Left kidney (tissue), 2 donors: ENCODE results near the gene CAPN14. TPM values are rescaled to one million over a fixed set of nuclear protein-coding genes. Genes with fewer than 3 reads are reported as not detected.

Experiments used
- DNase-seq: peaks from one replicate; pipeline ENCODE4 v3.0.0-alpha.2; 2013
- polyA plus RNA-seq: library from polyadenylated mRNA; unstranded; fragments of 120-200 nt; gene quantifications from one replicate; pipeline ENCODE4 v1.2.1, GENCODE V29; 2013; ENCODE audit not compliant: insufficient read length

CAPN14 gene
- polyA plus RNA-seq, 1 donor = 0.13 TPM

DNA sequence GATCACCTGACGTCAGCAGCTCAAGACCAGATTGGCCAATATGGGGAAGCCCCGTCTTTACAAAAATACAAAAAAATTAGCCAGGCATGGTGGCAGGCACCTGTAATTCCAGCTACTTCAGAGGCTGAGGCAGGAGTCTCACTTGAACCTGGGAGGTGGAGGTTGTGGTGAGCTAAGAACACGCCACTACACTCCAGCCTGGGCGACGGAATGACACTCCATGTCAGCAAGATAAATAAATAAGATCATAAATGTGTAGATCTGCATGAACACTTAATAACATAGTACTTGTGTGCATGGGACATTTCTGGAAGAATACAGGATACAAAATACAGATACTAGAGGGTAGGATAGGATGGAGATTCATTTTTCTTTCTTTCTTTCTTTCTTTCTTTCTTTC is 25.7 kb upstream of the CAPN14 start:
- DNase-seq = no peak

DNA sequence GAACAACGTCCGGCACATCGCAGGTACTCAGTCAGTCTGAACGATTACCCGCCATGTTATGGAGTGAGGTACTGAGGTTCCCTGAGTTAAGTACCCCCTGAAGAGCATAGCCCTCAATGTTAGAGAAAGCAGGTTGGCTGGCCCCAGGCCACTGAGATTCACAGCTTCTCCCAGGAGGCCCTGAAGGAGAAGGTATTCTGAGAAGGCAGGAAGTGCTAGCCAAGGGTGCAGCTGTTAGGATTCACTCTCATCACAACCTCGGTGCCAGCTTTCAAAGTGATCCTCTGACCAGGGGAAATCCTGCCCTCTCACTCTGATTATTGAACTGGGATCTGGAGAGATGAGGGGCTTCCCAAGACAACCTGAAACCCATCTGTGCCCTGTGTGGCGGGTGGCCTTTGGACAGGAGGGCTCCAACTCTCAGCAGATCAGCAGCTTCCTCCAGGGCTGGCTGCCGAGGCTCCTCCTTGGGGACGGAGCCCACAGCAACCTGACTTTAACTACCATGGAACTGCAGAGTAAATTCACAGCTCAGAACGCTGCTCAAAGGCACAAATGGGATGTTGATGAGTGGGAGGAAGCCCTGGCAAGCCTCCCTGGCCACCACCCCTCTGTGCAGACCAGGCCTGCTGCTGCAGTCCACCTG is 24.4 kb upstream of the CAPN14 start:
- DNase-seq = no peak

DNA sequence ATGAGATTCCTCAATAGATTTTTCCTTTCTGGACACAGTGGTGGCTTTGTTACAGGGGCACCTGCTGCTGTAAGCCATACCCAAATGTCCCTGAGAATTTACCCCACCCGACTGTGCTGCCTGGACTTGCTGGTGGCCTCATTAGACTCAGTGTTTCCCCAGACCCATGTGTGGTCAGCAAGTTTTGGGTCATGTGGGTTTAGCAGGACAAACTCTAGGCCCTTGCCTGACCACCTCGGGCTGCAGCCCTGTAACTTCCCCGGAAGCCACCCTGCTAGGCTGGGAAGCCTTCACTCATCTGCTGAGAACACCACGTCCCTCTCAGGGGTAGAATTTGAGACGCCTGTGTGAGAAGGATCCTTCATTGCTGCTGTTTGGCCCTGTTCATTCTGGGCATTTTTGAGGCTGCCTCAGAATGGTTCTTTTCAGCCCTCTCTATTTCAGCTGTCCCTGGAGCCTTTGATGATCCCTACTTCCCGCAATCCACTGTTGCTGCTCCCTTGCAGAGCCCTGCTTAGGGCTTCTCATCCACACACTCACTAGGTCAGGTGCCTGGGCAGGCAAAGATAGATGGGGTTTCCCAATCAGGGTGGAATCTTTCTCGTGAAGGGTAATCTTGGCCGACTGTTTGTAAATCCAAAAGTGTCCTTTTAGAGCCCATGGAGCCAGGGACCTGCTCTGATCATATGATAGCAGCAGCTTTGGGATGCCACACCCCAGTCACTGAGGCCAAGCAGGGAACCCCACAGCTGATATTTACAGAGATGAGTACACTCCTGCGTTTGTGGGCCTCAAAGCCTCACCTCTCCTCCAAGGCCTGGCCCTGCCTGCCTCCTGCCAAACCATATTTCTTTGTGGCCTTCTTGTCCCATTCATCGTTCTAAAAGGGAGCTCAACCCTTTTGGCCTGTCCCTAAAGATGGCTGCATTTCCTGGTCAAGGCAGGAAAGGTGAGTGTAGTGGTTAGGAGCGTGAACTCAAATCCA is 23.4 kb upstream of the CAPN14 start:
- DNase-seq = no peak

DNA sequence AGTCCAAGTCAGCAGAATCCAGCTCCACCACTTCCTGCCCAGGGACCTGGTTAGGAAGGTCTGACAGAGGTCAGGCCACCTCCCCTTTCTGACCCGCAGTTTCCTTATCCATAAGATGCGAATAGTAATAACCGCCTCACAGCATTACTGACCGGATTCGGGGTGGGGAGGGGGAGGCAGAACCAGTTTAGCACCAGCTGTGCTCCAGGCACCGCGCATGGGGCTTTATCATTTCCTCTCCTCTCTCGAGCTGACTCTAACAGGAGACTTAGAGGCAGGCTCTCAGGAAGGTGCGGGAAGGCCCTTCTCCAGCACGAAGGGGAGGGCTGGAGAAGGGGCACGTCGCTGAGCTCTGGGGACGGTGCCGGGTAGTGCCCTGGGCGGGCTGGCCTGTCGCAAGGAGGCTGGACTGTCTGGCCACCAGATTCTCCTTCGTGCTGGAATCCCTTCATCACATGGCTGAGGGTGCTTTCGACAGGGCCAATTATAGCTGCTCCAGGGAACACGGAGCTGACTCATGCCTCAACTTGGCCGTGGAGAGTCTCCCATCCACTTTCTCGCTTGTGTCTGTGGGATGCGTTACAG is 22.4 kb upstream of the CAPN14 start:
- no peak for DNase-seq

DNA sequence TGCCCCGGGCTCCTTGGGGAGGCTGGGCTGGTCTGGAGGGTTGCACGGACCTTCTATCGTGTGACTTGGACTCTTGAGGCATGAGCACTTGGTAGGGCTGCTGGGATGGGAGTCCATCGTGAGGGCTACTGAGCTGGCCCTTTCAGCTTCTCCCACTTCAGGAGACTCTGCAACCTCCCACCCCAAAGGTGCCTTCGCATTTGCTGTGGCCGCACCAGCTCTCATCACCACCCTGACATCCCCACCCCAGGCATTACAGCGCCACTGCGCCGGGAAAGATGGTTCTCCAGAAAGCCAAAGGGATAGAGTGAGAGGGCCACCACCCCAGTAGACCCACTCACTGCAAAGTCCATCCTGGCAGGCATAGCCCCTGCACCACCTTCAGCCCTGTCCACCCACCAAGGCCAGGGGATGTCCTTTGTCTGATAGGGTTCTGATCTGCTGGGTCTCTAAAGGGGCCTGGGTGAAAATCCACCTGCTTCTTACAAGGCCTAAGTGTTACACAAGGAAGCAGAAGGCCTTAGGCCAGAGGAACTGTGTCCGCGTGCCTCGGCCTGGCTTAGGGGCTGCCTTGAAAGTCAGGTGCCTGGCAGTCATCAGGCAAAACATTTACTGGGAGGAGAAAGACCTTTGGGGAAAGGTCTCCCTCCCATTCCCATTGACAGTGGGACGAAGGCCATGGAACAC is 21.7 kb upstream of the CAPN14 start:
- DNase-seq = no peak

DNA sequence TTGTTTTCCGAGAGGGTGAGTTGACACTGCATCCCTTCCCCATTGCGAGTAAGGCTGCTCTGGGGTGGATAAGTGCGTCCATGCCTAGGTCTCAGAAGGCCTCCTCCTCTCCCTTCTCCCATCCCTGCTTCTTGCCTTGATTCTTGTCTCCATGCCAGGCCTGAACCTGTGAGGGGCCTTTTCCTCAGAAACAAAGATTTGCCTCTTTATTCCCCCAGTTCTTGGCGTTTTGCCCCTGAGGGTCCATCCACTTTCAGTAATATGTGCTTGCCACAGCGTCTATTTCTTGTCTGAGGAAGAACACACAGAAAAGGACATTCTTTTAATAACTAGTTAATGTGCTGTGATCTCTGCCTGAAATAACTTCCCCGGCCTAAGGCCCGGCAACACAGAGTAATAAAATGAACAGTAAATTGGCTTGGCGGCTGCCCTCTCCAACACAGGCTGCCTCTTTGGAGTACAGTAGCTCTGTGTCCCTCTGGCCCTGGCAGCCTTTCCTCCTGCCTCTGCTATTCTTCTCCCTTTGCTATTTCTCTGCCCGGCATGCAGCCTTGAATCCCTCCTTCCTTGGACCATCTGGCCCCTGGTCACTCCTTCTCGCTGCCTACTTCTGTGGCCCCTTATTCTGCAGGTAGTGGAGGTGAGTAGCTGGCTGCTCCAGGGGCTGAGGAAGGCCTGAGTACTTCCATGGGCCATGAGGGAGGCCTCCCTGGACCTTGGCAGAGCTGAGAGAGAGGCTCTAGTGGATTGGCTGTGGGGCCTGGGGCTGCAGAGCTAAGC is 21.0 kb upstream of the CAPN14 start:
- no peak for DNase-seq

DNA sequence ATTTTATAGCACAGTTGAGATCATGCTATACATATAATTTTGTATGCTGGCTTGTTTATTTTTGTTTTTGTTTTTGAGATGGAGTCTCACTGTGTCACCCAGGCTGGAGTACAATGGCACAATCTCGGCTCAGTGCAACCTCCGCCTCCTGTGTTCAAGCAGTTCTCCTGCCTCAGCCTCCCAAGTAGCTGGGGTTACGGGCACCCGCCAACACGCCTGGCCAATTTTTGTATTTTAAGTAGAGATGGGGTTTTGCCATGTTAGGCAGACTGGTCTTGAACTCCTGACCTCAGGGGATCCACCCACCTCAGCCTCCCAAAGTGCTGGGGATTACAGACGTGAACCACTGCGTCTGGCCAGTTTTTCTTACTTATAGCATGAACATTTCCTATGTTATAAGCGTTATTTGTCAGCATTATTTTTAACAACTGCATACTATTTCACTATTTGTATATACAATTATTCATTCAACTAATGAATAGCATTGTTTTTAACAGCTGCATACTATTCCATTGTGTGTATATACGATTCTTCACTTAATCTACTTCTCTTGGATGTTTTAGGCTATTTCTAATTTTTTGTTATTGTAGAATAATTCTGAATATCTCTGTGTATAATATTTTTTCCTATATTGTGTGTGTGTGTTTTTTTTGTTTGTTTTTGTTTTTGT is 20.2 kb upstream of the CAPN14 start:
- no peak for DNase-seq

- DNase-seq = no peak
These were observed 19.3 kb upstream of the CAPN14 start for GRCh38 chr2:31236433-31237205.

- no peak for DNase-seq
These were observed 18.2 kb upstream of the CAPN14 start for GRCh38 chr2:31235504-31235902.

DNA sequence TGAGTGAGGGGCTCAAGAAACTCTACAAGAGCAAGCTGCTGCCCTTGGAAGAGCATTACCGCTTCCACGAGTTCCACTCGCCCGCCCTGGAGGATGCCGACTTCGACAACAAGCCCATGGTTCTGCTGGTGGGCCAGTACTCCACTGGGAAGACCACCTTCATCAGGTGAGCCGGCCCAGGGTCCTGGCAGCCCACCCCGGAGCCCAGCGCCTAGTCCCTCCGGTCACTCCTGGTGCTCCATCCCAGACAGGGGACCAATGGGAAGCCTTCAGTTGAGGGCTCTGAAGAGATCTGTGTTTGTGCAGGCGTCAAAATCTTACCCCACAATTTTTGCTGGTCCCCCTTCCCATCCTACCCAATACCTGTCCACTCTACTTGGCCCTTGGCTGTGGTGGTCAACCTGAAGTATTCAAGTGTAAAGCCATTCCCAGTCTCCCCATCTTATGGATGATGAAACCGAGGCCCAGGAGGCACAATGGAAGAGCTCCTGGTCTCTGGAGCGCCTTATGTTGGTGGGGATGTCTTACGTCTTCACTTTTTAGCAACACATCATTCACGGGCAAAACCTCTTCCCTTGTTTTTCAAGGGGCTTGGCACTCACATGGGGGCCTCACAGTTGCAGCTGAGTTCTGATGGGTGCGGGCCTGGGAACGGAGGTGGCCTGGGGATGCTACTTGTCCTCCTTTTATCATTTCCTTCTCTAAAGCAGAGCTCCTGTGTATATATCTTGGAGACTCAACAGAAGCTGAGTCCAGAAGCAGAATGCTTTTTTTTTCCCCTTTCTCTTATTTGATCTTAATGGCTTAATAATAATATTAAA is 17.6 kb upstream of the CAPN14 start:
- no peak for DNase-seq

DNA sequence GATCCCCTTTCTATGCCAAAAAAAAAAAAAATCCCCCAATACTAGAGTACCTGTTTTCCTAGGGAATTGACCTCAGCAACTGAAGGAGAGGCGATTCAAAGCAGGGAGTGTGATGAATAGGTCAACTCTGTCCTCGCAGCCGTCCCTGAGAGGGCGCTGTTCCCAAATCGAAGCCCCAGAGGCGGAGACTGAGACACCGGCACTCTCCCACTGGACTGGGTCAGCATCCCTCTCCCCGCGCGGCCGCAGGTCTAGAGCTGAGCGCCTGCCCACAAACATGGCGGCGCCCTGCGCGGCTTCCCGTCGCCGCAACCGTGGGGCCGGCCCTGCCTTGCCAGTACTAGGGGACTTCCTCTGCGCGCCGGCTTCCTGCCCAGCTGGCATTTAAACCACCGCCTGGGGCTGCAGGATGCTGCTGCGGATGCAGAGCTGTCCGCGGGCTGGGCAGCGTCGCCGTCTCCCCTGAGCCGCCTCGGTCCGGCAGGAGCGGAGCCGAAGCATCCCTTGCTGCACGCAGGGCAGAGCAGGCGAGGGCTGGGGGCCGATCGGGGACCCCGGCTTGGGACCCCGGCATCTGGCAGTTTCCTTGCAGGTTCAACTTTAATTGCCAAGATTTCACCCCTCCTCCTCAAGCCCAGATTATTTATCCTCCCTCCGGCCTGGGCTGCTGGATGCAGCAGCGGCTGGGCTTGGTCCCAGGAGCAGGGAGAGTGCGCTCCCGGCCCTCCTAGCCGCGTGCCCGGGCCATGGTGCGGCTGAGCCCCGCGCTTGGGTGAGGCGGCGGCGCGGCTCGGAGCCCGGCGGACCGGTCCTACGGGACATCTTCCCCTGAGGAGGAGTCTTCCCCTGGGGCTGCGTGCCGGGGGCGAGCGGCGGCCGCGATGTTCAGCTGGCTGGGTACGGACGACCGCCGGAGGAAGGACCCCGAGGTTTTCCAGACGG is 16.7 kb upstream of the CAPN14 start, which contains the start of gene EHD3:
TSS of gene EHD3 (plus strand) at position 412 of the 942 bp plus-strand sequence. CDS start at position 882, 470 bp downstream.
- peak; percentile 89 for DNase-seq

DNA sequence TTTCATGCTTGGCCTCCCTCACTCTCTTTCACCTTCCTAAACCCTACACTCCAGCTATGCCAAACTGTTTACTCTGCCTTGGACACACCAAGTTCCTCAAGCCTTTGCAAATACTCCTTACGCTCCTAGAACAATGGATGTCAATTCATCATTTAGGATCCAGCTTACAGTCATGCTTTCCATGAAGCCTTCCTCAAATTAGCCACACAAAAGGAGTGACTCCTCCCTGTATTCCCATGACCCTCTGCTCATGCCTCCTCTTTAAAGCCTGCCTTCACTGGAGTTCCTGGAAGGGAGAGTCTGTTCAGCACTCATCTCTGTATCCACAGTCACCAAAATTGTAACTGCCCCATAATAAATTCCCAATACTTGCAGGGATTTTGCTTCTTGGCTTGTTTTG is 15.9 kb upstream of the CAPN14 start:
- no peak for DNase-seq

- DNase-seq = no peak
These were observed 15.3 kb upstream of the CAPN14 start for GRCh38 chr2:31232586-31232985.

GRCh38 chr2:31231571-31232302 is 14.4 kb upstream of the CAPN14 start:
- no peak for DNase-seq

GRCh38 chr2:31230751-31231150 is 13.4 kb upstream of the CAPN14 start:
- no peak for DNase-seq

DNA sequence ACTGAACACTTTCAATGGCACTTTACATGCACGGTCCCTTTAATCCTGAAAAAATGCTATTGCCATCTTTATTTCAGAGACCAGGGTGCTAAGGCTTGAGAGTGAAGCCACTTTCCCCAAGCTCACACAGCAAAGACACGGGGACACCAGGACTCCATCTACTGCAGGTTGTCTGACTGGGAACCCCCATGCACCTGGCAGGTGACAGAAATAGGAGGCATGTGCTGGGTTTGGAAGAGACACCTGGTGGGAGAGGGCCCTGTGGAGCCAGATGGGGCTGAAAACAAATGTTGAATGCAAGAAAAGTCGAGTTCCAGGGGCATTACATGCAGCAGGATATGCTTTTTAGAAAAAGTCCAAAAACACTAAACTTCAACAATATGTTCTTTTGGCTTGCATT is 11.4 kb upstream of the CAPN14 start:
- no peak for DNase-seq

DNA sequence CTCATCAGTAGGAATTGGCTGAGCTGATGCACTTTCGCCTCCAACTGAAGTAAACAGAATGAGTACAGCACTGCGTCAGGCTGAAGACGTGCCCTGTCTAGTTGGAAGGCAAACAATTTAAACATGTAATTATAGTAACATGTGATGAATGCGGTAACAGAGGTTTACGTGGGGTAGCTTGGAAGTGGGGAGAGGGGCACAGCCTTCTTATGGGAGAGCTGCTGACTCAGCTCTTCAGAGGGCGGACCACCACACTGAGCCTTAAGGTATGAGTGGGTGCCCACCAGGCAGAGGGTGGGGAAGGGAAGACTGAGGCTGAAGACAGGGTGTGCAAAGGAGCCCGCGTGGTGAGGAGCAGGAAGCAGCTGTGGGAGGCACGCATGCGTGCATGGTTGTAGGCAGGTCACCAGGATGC is 10.4 kb upstream of the CAPN14 start:
- no peak for DNase-seq
